SK-N-SH treated with all-trans-retinoic acid at 6 μM for 48 hours (cell line): ENCODE measurements around the gene MAB21L4.

Experiments used
- ATAC-seq: fragments of 200-7000 bp; cut with Tn5 transposase; 3 replicates; pipeline ENCODE4 v1.9.1; 2020; ENCODE audit warnings: mild to moderate bottlenecking, moderate library complexity
- ARNTL ChIP-seq: fragments of 450-650 bp; formaldehyde crosslinking; IDR thresholded peaks from 2 replicates; pipeline ENCODE4 v1.5.0; 2020; ENCODE audit warnings: low read depth, mild to moderate bottlenecking, moderate library complexity, borderline replicate concordance
- BACH2 ChIP-seq: fragments of 250-450 bp; sonication (Bioruptor Pico); IDR thresholded peaks from 2 replicates; pipeline ENCODE4 v1.9.0; 2021; ENCODE audit warnings: mild to moderate bottlenecking, borderline replicate concordance
- CSDC2 ChIP-seq: fragments of 250-450 bp; sonication (Bioruptor Pico); IDR thresholded peaks from 2 replicates; pipeline ENCODE4 v1.5.0; 2020; ENCODE audit warnings: mild to moderate bottlenecking, moderate library complexity
- ESRRG ChIP-seq: fragments of 250-450 bp; sonication (Bioruptor Pico); IDR thresholded peaks from 2 replicates; pipeline ENCODE4 v1.6.1; 2021; ENCODE audit warnings: mild to moderate bottlenecking
- GLIS3 ChIP-seq: fragments of 250-450 bp; sonication (Bioruptor Pico); IDR thresholded peaks from 2 replicates; pipeline ENCODE4 v1.5.0; 2020; ENCODE audit warnings: mild to moderate bottlenecking, moderate library complexity
- ISL1 ChIP-seq: fragments of 250-450 bp; sonication (Bioruptor Pico); IDR thresholded peaks from 2 replicates; pipeline ENCODE4 v2.1.2; 2022; ENCODE audit warnings: mild to moderate bottlenecking, moderate library complexity
- OSR1 ChIP-seq: fragments of 250-450 bp; sonication (Bioruptor Pico); IDR thresholded peaks from 2 replicates; pipeline ENCODE4 v1.8.0; 2022; ENCODE audit warnings: moderate library complexity, mild to moderate bottlenecking, inconsistent platforms
- PATZ1 ChIP-seq: fragments of 250-450 bp; sonication (Bioruptor Pico); IDR thresholded peaks from 2 replicates; pipeline ENCODE4 v1.8.0; 2020; ENCODE audit warnings: mild to moderate bottlenecking, moderate library complexity, borderline replicate concordance
- POU6F1 ChIP-seq: fragments of 250-450 bp; sonication (Bioruptor Pico); IDR thresholded peaks from 2 replicates; pipeline ENCODE4 v1.8.0; 2021; ENCODE audit warnings: low read depth, mild to moderate bottlenecking, moderate library complexity, borderline replicate concordance
- RARB ChIP-seq: fragments of 250-450 bp; sonication (Bioruptor Pico); IDR thresholded peaks from 2 replicates; pipeline ENCODE4 v1.8.0; 2021; ENCODE audit warnings: mild to moderate bottlenecking, moderate library complexity
- TCF4 ChIP-seq: fragments of 250-450 bp; sonication (Bioruptor Pico); IDR thresholded peaks from 2 replicates; pipeline ENCODE4 v1.8.0; 2021; ENCODE audit warnings: mild to moderate bottlenecking, moderate library complexity, borderline replicate concordance
- TOX ChIP-seq: fragments of 250-450 bp; sonication (Bioruptor Pico); IDR thresholded peaks from 2 replicates; pipeline ENCODE4 v1.8.0; 2021; ENCODE audit warnings: mild to moderate bottlenecking, moderate library complexity, borderline replicate concordance
- ZC3H10 ChIP-seq: fragments of 250-450 bp; sonication (Bioruptor Pico); IDR thresholded peaks from 2 replicates; pipeline ENCODE4 v1.5.1; 2021; ENCODE audit warnings: mild to moderate bottlenecking, moderate library complexity
- ZFP3 ChIP-seq: fragments of 250-450 bp; sonication (Bioruptor Pico); IDR thresholded peaks from 2 replicates; pipeline ENCODE4 v1.5.0; 2020; ENCODE audit warnings: mild to moderate bottlenecking, moderate library complexity
- ZFP30 ChIP-seq: fragments of 450-650 bp; formaldehyde crosslinking; IDR thresholded peaks from 2 replicates; pipeline ENCODE4 v1.5.0; 2022; ENCODE audit warnings: mild to moderate bottlenecking, moderate library complexity
- ZNF8 ChIP-seq: fragments of 450-650 bp; formaldehyde crosslinking; IDR thresholded peaks from 2 replicates; pipeline ENCODE4 v1.5.0; 2020; ENCODE audit warnings: mild to moderate bottlenecking, moderate library complexity
- TF ChIP-seq, protein P1 (sequence below): fragments of 250-450 bp; sonication (Bioruptor Pico); IDR thresholded peaks from 2 replicates; pipeline ENCODE4 v1.5.0; 2020; ENCODE audit warnings: mild to moderate bottlenecking, moderate library complexity

The MAB21L4 gene

DNA sequence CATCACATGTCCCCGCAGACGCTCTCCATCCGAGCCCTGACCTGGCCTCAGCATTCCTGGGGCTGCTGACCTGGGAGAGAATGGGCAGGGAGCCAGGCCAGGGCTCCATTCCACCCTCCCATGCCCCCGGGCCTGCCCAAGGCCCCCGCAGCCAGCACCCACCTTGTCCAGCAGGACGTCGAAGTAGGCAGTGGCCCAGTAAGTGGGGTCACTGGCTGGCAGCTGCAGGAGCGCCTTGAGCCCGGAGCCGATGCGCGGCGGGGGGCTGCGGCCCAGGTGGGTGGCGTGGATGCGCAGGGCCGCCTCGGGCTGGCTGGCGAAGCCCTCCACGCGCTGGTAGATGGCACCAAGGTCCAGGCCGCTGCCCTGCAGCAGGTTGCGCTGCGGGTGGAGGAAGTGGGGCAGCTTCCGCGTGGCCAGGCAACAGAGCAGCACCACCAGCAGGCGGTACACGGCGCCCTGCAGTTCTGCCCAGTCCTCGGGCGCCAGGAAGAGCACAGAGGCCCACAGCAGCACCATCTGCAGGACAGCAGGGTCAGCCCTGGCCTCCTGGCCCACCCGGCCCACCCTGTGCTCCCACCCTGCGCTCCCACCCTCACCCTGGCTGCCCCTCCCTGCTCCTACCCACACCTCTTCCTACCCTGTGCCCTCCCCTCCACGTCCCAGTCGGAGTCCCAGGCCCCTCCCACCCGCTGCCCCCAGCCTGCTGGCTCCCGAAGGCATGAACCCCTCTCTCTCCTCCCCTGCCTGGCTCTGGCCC lies 7.6 kb downstream of the MAB21L4 start:
- TF ChIP-seq ESRRG (CRISPR knock-in tag) (no peak), ZFP3 (no peak), PATZ1 (CRISPR knock-in tag) (no peak), BACH2 (CRISPR knock-in tag) (no peak), ZNF8 (CRISPR knock-in tag) (no peak)
- ATAC-seq = no peak

- no peak for ATAC-seq
- TF ChIP-seq TCF4 (CRISPR knock-in tag) (no peak), ZFP3 (no peak), ESRRG (CRISPR knock-in tag) (no peak), RARB (CRISPR knock-in tag) (no peak), POU6F1 (no peak), ARNTL (CRISPR knock-in tag) (no peak)
- TF ChIP-seq, protein P1, sequence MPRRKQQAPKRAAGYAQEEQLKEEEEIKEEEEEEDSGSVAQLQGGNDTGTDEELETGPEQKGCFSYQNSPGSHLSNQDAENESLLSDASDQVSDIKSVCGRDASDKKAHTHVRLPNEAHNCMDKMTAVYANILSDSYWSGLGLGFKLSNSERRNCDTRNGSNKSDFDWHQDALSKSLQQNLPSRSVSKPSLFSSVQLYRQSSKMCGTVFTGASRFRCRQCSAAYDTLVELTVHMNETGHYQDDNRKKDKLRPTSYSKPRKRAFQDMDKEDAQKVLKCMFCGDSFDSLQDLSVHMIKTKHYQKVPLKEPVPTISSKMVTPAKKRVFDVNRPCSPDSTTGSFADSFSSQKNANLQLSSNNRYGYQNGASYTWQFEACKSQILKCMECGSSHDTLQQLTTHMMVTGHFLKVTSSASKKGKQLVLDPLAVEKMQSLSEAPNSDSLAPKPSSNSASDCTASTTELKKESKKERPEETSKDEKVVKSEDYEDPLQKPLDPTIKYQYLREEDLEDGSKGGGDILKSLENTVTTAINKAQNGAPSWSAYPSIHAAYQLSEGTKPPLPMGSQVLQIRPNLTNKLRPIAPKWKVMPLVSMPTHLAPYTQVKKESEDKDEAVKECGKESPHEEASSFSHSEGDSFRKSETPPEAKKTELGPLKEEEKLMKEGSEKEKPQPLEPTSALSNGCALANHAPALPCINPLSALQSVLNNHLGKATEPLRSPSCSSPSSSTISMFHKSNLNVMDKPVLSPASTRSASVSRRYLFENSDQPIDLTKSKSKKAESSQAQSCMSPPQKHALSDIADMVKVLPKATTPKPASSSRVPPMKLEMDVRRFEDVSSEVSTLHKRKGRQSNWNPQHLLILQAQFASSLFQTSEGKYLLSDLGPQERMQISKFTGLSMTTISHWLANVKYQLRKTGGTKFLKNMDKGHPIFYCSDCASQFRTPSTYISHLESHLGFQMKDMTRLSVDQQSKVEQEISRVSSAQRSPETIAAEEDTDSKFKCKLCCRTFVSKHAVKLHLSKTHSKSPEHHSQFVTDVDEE (CRISPR knock-in tag) = no peak
Observed at GRCh38 chr2:240887631-240888030, 8.3 kb downstream of the MAB21L4 start.

DNA sequence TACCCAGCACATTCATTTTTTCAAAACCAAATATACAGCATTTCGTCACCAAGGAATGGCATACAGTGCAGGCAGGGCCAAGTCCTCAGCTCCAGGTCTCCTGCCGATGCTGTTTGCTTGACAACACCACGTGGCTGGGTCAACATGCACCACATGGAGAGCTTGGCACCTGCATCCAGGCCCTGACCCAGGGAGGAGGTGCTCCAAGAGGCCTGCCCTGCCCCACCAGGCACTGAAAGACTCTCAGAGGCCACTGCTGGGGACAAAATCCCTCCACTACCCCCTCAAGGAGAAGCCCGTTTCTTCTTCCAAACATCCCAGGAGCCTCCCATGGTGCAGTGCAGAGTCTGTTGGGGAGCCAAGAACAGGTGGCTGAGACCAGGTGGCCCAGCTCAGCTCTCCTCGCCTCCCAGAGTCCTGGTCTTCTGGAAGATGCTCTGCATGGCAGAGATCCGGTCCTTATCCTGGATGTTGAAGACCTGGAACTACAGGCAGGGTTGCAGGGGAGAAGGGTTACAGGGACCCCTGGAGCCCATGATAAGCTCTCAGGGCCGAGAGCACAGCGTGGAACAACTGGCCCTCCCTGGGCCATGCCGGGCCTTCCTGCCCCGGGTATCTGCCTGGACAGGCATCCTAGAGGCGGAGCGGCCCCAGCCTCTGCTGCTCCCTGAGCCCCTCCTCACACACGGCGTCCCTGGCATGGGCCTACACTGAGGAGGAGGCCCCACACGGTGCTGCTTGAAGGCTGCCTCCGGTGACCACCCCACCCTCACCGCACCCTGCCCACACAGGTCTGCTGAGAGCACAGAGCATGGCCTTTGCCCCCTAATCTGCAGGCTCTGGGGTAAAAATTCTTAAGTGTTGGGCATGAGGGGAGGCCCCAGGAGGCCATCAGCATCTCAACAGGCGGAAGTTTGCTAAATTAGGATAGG lies 9.0 kb downstream of the MAB21L4 start:
- no peak for ATAC-seq
- TF ChIP-seq PATZ1 (CRISPR knock-in tag) = no peak
- no peak for TF ChIP-seq ISL1
- no peak for TF ChIP-seq ARNTL (CRISPR knock-in tag)
- TF ChIP-seq ZC3H10 (CRISPR knock-in tag) = no peak
- no peak for TF ChIP-seq TOX (CRISPR knock-in tag)
- no peak for TF ChIP-seq GLIS3 (CRISPR knock-in tag)
- no peak for TF ChIP-seq TCF4 (CRISPR knock-in tag)
- no peak for TF ChIP-seq POU6F1
- no peak for TF ChIP-seq OSR1 (CRISPR knock-in tag)
- TF ChIP-seq RARB (CRISPR knock-in tag) = no peak
- TF ChIP-seq CSDC2 (CRISPR knock-in tag) = no peak
- no peak for TF ChIP-seq ZFP30
- TF ChIP-seq, all 23 proteins: peak for 0
